Measurements from ENCODE around the gene PPP4R4. TPM values are rescaled to one million over a fixed set of nuclear protein-coding genes. Genes with fewer than 3 reads are reported as not detected.
"Not testable (repeated sequence)": the region's sequence is repeated elsewhere in the genome, so short reads cannot be mapped to it uniquely, and the experiment has no call there.

The PPP4R4 gene
- total and polyA plus RNA-seq, 12 donors: 0.08 to 6.2 (median 0.55) TPM

DNA sequence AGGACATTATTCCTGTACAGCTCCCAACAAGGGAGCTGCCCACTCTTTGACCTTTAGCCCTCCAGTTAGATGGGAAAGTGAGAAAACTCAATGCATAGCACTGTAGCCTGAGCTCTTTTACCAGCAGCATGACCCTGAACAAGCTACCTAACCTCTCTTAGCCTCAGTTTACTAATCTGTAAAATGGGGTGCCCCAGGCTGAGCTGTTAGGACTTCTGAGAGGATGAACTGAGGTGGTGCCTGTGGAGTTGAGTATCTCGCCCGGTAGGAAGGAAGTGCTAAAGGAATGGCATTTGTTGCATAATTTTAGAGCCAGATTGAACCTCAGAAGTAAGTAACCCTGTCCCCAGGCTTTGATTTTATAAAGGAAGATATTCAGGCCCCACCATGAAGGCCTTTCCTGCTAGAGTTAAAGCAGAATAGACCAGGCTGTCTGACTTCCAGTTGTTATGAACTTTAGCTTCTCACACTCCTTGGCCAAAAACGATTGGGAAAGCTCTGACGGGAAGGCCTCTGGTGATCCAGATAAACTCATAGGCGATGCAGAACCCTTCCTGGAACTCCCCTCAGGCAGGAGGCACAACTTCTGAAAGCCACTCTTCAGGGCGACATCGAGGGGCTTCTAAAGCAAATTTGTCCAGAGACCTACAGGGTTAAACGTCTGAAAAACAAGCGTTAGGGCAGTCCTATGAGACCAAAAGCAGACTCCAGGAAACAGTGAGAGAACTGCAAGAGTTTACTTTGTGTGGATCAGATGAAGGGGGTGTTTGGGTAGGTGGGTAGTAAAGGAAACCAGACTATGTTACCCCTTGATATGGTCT, 121.4 kb downstream of the PPP4R4 start:
- TF ChIP-seq, protein P1, sequence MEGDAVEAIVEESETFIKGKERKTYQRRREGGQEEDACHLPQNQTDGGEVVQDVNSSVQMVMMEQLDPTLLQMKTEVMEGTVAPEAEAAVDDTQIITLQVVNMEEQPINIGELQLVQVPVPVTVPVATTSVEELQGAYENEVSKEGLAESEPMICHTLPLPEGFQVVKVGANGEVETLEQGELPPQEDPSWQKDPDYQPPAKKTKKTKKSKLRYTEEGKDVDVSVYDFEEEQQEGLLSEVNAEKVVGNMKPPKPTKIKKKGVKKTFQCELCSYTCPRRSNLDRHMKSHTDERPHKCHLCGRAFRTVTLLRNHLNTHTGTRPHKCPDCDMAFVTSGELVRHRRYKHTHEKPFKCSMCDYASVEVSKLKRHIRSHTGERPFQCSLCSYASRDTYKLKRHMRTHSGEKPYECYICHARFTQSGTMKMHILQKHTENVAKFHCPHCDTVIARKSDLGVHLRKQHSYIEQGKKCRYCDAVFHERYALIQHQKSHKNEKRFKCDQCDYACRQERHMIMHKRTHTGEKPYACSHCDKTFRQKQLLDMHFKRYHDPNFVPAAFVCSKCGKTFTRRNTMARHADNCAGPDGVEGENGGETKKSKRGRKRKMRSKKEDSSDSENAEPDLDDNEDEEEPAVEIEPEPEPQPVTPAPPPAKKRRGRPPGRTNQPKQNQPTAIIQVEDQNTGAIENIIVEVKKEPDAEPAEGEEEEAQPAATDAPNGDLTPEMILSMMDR (IDR thresholded peaks at IDR 0.05): no peak
- Histone ChIP-seq H3K36me3 (replicated peaks in 1 of 2) (no peaks in the 10 kb centered on the region), H3K4me1 (replicated peaks in 1 of 2) (no peaks in the 10 kb centered on the region), H3K4me3 (no peak overlapping the region), H3K9me3 (replicated peaks in 1 of 3) (no peaks in the 10 kb centered on the region), H3K27me3 (no peaks in the 10 kb centered on the region), H3K27ac (no peak overlapping the region)
- no peak for DNase-seq
- intact Hi-C loops (cut with DNase I): no loop called here
- whole genome bisulfite sequencing, 4 donors: 61 to 68% (median 64%) methylated on average over 9 of the region's 9 CpGs

DNA sequence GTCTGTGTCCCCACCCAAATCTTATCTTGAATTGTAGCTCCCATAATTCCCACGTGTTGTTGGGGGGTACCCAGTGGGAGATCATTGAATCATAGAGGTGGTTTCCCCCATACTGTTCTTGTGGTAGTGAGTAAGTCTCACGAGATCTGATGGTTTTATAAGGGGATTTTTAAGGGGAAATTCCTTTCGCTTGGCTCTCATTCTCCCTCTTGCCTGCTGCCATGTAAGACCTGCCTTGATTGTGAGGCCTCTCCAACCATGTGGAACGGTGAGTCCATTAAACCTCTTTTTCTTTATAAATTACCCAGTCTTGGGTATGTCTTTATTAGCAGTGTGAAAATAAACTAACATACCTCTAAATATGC, 122.0 kb downstream of the PPP4R4 start:
- 74 to 80% (median 78%) methylated on average over 4 of the region's 4 CpGs for WGBS, 4 donors
- H3K9me3 ChIP-seq (replicated peaks in 1 of 3); H3K36me3 ChIP-seq (replicated peaks in 1 of 2); H3K27me3 ChIP-seq; DNase-seq; H3K4me1 ChIP-seq (replicated peaks in 1 of 2); intact Hi-C loops (cut with DNase I); H3K4me3 ChIP-seq; H3K27ac ChIP-seq: not testable (repeated sequence)

DNA sequence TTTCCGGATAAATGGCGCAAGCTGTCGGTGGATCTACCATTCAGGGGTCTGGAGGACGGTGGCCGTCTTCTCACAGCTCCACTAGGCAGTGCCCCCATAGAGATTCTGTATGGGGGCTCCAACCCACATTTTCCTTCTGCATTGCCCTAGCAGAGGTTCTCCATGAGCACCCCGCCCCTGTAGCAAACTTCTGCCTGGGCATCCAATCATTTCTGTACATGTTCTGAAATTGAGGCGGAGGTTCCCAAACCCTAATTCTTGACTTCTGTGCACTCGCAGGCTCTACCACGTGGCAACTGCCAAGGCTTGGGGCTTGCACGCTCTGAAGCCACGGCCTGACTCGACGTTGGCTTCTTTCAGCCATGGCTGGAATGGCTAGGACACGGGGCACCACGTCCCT, 124.0 kb downstream of the PPP4R4 start:
- WGBS, 4 donors: 84 to 92% (median 87%) methylated on average over 9 to 15 of the region's 15 CpGs
- no peak for TF ChIP-seq POLR2A (IDR thresholded peaks at IDR 0.05)
- TF ChIP-seq, protein P1 (IDR thresholded peaks at IDR 0.05): no peak
- DNase-seq: no peak
- Histone ChIP-seq H3K9me3 (replicated peaks in 1 of 3) (no peaks in the 10 kb centered on the region), H3K36me3 (replicated peaks in 1 of 2) (no peaks in the 10 kb centered on the region), H3K27ac (no peak overlapping the region), H3K4me3 (no peak overlapping the region), H3K4me1 (replicated peaks in 1 of 2) (no peaks in the 10 kb centered on the region), H3K27me3 (no peaks in the 10 kb centered on the region)
- intact Hi-C loops (cut with DNase I): no loop called here

DNA sequence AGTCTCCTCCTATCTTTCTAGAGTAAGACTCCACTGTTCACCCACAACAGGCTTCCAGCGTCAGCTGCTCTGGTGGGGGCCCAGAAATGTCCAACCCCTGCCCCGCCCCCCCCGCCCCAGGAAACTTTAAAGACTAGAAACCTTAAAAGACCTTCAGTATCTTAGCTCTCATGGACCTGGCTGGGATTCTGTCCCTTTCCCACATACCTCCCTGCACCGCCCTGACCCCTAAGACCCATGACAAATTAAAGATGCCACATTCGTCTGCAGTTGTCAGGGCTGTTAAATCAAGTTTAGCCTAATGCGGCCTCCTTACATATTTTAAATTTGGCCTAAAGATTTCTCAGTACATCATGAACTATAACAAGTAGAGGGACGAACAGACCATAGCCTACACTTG, 129.0 kb downstream of the PPP4R4 start:
- DNase-seq: peak in 1 of 7 donors; percentile 2
- 70 to 73% (median 71%) methylated on average over 5 to 7 of the region's 7 CpGs for WGBS, 4 donors
- Histone ChIP-seq H3K4me3 (no peak overlapping the region), H3K27me3 (no peaks in the 10 kb centered on the region), H3K36me3 (replicated peaks in 1 of 2) (no peaks in the 10 kb centered on the region), H3K27ac (no peak overlapping the region), H3K9me3 (replicated peaks in 1 of 3) (no peaks in the 10 kb centered on the region), H3K4me1 (replicated peaks in 1 of 2) (no peaks in the 10 kb centered on the region)
- TF ChIP-seq, protein P1 (IDR thresholded peaks at IDR 0.05): no peak
- TF ChIP-seq POLR2A (IDR thresholded peaks at IDR 0.05): no peak
- intact Hi-C loops (cut with DNase I): no loop called here

DNA sequence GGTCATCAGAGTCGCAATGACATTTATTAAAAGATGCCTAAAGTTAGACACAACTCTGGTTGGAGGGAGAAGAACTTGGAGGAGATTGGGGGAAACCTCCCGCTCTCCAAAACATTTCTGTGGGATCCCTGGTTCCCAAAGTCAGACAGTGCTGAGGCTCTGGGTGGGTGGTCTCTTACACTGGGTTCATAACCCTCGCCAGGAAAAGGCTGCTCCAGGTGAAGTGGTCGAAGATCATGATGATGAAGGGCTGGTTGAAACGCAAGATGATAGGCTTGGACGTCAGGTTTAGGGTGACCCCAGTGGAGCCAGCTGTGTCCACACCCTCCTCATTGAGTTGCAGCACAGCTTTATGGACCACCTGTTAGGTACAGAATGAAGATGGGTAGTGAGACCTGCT, 130.1 kb downstream of the PPP4R4 start:
- H3K4me1 ChIP-seq (replicated peaks in 1 of 2): no peaks in the 10 kb centered on the region
- H3K36me3 ChIP-seq (replicated peaks in 1 of 2): no peaks in the 10 kb centered on the region
- 78 to 87% (median 83%) methylated on average over 6 of the region's 6 CpGs for WGBS, 4 donors
- peak in 1 of 7 donors; percentile 3 for DNase-seq
- no peaks in the 10 kb centered on the region for H3K9me3 ChIP-seq (replicated peaks in 1 of 3)
- H3K4me3 ChIP-seq: no peak overlapping the region
- no peak for TF ChIP-seq POLR2A (IDR thresholded peaks at IDR 0.05)
- TF ChIP-seq, protein P1 (IDR thresholded peaks at IDR 0.05): no peak
- H3K27ac ChIP-seq: no peak overlapping the region
- H3K27me3 ChIP-seq: no peaks in the 10 kb centered on the region
- intact Hi-C loops (cut with DNase I): no loop called here
